GM12865 (cell line): ENCODE results near the gene NNAT.
A peak's percentile ranks its signal among the peaks of the same experiment; 100 is the strongest.
"Not testable (repeated sequence)": the region's sequence is repeated elsewhere in the genome, so short reads cannot be mapped to it uniquely, and the experiment has no call there.

Experiments used
- DNase-seq: peaks from one replicate; pipeline ENCODE4 v3.0.0; 2010; ENCODE audit warnings: low read depth
- H3K4me3 ChIP-seq: 2 replicates; pipeline ENCODE4 v1.5.1; 2011; ENCODE audit warnings: mild to moderate bottlenecking, low read depth, low read length, control low read depth
- CTCF ChIP-seq: IDR thresholded peaks from 2 replicates; pipeline ENCODE4 v1.5.1; 2011; ENCODE audit warnings: low read length, control low read depth, low read depth, inconsistent platforms; ENCODE audit not compliant: insufficient read depth; ENCODE audit errors: missing control alignments

The NNAT gene

GRCh38 chr20:37534401-37535157, 13.5 kb downstream of the NNAT start:
- no peak overlapping the region for H3K4me3 ChIP-seq
- peak; percentile 71 for TF ChIP-seq CTCF
- DNase-seq: peak; percentile 92

- no peak for DNase-seq
- no peak for TF ChIP-seq CTCF
- H3K4me3 ChIP-seq: no peak overlapping the region
These were observed 14.5 kb downstream of the NNAT start for GRCh38 chr20:37535443-37536132.

- no peak for TF ChIP-seq CTCF
- no peak for DNase-seq
- no peak overlapping the region for H3K4me3 ChIP-seq
These were observed 16.5 kb downstream of the NNAT start for GRCh38 chr20:37537505-37537904.

- no peak for TF ChIP-seq CTCF
- no peak for DNase-seq
- no peak overlapping the region for H3K4me3 ChIP-seq
These were observed 17.0 kb downstream of the NNAT start for GRCh38 chr20:37538003-37538402.

- H3K4me3 ChIP-seq: no peak overlapping the region
- TF ChIP-seq CTCF: no peak
- no peak for DNase-seq
These were observed 18.4 kb downstream of the NNAT start for GRCh38 chr20:37539424-37539823.

GRCh38 chr20:37540001-37540400, 19.0 kb downstream of the NNAT start:
- H3K4me3 ChIP-seq: no peak overlapping the region
- TF ChIP-seq CTCF: no peak
- no peak for DNase-seq

- H3K4me3 ChIP-seq, DNase-seq: not testable (repeated sequence)
These were observed 19.8 kb downstream of the NNAT start for GRCh38 chr20:37540838-37541237.
